Measurements from ENCODE around the gene ARHGAP28. TPM values are rescaled to one million over a fixed set of nuclear protein-coding genes. Genes with fewer than 3 reads are reported as not detected.
"Not testable (repeated sequence)": the region's sequence is repeated elsewhere in the genome, so short reads cannot be mapped to it uniquely, and the experiment has no call there.

ARHGAP28 gene
- total and polyA plus RNA-seq, 12 donors = 0.35 to 5.3 (median 2.2) TPM

DNA sequence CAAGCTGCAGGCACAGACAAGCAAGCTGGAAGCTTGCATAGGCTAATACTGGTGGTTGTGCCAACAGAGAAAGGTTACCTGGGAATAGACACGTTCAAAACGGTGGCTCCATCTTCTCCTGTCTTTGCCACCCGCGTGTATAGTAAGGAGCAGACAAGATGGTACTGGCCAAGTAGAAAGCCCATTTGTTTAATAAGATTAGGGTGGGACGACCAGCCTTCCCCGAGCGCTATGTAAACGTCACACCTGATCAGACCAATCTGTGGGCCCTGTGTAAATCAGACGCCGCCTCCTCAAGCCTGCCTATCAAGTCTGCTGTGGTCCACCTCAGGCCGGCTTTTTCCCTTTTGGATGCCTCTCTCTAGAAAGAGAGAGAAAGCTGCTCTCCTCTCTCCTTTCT, 198.8 kb downstream of the ARHGAP28 start:
- H3K4me1 ChIP-seq = no peaks in the 10 kb centered on the region
- DNase-seq = no peak
- no peaks in the 10 kb centered on the region for H3K36me3 ChIP-seq
- 83 to 86% methylated on average over 11 of the region's 11 CpGs for WGBS, 2 donors
- no peak overlapping the region for H3K27ac ChIP-seq
- no peaks in the 10 kb centered on the region for H3K9me3 ChIP-seq
- no peak for ATAC-seq
- no peaks in the 10 kb centered on the region for H3K27me3 ChIP-seq
- TF ChIP-seq, protein P1, sequence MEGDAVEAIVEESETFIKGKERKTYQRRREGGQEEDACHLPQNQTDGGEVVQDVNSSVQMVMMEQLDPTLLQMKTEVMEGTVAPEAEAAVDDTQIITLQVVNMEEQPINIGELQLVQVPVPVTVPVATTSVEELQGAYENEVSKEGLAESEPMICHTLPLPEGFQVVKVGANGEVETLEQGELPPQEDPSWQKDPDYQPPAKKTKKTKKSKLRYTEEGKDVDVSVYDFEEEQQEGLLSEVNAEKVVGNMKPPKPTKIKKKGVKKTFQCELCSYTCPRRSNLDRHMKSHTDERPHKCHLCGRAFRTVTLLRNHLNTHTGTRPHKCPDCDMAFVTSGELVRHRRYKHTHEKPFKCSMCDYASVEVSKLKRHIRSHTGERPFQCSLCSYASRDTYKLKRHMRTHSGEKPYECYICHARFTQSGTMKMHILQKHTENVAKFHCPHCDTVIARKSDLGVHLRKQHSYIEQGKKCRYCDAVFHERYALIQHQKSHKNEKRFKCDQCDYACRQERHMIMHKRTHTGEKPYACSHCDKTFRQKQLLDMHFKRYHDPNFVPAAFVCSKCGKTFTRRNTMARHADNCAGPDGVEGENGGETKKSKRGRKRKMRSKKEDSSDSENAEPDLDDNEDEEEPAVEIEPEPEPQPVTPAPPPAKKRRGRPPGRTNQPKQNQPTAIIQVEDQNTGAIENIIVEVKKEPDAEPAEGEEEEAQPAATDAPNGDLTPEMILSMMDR (IDR thresholded peaks at IDR 0.05) = no peak
- intact Hi-C loops (cut with DNase I) = loop anchor here in 5 of 10 donors (10.0 kb wide), 1 partner anchor 246 kb away; no protein-coding TSS in a partner anchor
- H3K4me3 ChIP-seq = no peak overlapping the region

DNA sequence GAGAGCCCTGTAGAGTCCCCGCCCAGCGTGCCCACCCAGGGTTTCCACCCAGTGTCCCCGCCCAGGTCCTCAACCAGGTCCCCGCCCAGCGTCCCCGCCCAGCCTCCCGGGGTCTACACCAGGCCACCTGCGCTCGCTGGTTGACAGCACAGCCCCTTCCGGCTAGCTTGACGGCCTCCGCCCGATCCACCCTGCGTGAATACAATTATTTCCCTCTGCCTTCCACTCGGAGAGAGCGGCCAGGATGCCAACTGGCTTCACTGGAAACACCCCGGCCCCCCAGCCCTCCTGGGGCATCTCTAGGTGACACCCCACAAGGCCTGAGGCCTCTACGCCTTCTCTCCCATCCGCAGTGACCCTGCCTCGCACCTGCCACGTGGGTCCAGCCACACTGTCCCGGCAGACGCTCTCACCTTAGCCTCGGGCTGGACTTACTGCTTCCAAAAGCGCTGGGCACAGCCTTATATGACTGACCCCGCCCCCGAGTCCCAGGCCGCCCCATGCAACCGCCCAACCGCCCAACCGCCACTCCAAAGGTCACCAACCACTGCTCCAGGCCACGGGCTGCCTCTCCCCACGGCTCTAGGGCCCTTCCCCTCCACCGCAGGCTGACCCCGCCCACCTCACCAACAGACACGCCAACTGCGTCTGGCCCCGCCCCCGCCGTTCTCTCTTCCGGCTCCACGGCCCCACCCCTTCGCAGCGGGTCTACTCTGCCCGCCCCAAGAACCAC, 200.0 kb downstream of the ARHGAP28 start:
- ATAC-seq = peak in 2 of 8 donors; percentile 17 to 34

DNA sequence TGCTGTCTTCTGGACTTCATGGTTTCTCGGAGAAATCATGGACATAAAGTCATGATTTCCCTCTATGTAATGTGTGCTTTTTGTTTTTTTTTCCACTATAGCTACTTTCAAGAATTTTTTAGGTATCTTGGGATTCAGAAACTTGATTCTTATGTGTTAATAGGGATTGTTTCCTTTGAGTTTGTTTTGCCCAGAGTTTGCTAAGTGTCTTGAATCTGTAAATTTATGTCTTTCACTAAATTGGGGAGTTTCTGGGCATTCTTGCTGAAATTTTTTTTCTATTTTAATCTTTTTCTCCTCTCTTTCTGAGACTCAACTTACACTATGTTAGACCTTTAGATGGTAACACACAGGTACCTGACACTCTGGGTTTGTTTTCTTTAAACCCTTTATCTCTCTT, 205.3 kb downstream of the ARHGAP28 start:
- TF ChIP-seq, protein P1 (IDR thresholded peaks at IDR 0.05) = no peak

More for the DNA sequence above, 200.0 kb downstream of the ARHGAP28 start:
- Histone ChIP-seq H3K27me3 (no peaks in the 10 kb centered on the region), H3K36me3 (no peaks in the 10 kb centered on the region), H3K9me3 (no peaks in the 10 kb centered on the region), H3K4me3 (no peak overlapping the region), H3K4me1 (no peaks in the 10 kb centered on the region), H3K27ac (no peak overlapping the region)
- 89 to 95% methylated on average over 45 of the region's 45 CpGs for WGBS, 2 donors
- TF ChIP-seq, protein P1 (IDR thresholded peaks at IDR 0.05) = no peak
- intact Hi-C loops (cut with DNase I) = loop anchor here in 5 of 10 donors (10.0 kb wide), 1 partner anchor 245 kb away; no protein-coding TSS in a partner anchor
- no peak for DNase-seq

DNA sequence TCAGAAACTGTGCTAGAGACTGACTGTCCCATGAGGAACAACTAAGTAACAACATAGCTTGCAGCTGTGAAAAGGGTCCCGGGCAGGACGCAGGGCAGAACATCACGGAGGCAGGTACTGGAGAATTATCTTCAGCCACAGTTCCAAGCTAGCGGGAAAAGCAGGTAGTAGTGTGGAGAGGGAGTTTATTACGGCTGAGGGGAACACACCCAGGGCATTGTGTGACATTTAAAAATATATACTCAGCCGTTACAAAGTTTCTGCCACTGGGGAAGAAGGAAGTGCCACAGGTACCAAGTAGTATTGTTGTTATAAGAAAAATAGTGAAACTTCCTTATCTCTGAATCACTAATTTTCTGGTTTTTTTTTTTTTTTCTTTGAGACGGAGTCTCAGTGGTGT, 208.5 kb downstream of the ARHGAP28 start:
- peaks cover 0 to 13% (median 7%) of the 10 kb centered on the region in 7 donors for H3K27me3 ChIP-seq
- no peaks in the 10 kb centered on the region for H3K9me3 ChIP-seq
- H3K36me3 ChIP-seq = no peaks in the 10 kb centered on the region
- 61 to 72% methylated on average over 7 of the region's 7 CpGs for WGBS, 2 donors
- H3K27ac ChIP-seq = no peak overlapping the region
- intact Hi-C loops (cut with DNase I) = no loop called here
- TF ChIP-seq, protein P1 (IDR thresholded peaks at IDR 0.05) = no peak
- DNase-seq (no peak), ATAC-seq (no peak)
- no peak overlapping the region for H3K4me3 ChIP-seq
- H3K4me1 ChIP-seq = no peaks in the 10 kb centered on the region

More for the DNA sequence above, 205.3 kb downstream of the ARHGAP28 start:
- intact Hi-C loops (cut with DNase I) = no loop called here
- H3K4me1 ChIP-seq = no peaks in the 10 kb centered on the region
- H3K36me3 ChIP-seq = no peaks in the 10 kb centered on the region
- no peak for ATAC-seq
- peaks cover 0 to 7% (median 3%) of the 10 kb centered on the region in 7 donors for H3K27me3 ChIP-seq
- no peak overlapping the region for H3K27ac ChIP-seq
- 88 to 90% methylated on average over 1 of the region's 1 CpG for WGBS, 2 donors
- DNase-seq = no peak
- H3K9me3 ChIP-seq = no peaks in the 10 kb centered on the region
- no peak overlapping the region for H3K4me3 ChIP-seq

DNA sequence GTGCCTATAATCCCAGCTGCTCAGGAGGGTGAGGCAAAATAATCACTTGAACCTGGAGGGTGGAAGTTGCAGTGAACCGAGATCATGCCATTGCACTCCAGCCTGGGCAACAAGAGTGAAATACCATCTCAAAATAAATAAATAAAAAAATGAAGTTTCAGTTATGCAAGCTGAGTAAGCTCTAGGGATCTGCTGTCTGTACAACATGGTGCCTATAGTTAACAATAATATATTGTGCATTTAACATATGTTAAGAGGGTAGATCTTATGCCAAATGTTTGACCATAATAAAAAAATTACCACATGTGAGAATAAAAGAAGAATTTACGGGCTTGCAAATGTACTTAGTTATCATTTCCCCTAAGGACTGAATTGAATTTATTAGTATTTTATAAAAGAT, 208.9 kb downstream of the ARHGAP28 start:
- H3K4me1 ChIP-seq; H3K4me3 ChIP-seq; intact Hi-C loops (cut with DNase I); DNase-seq; H3K27ac ChIP-seq; ATAC-seq; H3K9me3 ChIP-seq; H3K36me3 ChIP-seq: not testable (repeated sequence)
- H3K27me3 ChIP-seq = peaks cover 0 to 13% (median 7%) of the 10 kb centered on the region in 7 donors
- WGBS, 2 donors = 77 to 88% methylated on average over 2 of the region's 2 CpGs
